Activated CD8-positive, alpha-beta T cell treated with anti-CD3 and anti-CD28 coated beads for 36 hours (primary cell): ENCODE measurements around the gene NCOA1. TPM values are rescaled to one million over a fixed set of nuclear protein-coding genes. Genes with fewer than 3 reads are reported as not detected.

Source experiments
- ATAC-seq: fragments of 200-7000 bp; cut with Tn5 transposase; one replicate; pipeline ENCODE4 v1.10.0; 2021; ENCODE audit warnings: mild to moderate bottlenecking, moderate library complexity
- CTCF ChIA-PET: fragments of 350-600 bp; sonication (Branson Sonifier 250); formaldehyde crosslinking; loops from one replicate; lab custom pipeline; 2021; ENCODE audit warnings: antibody characterized with exemption; lab: Charles Lee
- POLR2A ChIA-PET: fragments of 350-600 bp; sonication (Branson Sonifier 250); formaldehyde crosslinking; loops from one replicate; lab custom pipeline; 2021; ENCODE audit warnings: antibody characterized with exemption; lab: Charles Lee
- DNase-seq: peaks from one replicate; pipeline ENCODE4 v3.0.0-alpha.2; 2020
- H3K27ac Mint-ChIP-seq: one replicate; pipeline ENCODE4 v1.8.0; 2021; ENCODE audit warnings: mild to moderate bottlenecking, mixed read lengths
- H3K27me3 Mint-ChIP-seq: one replicate; pipeline ENCODE4 v1.8.0; 2021; ENCODE audit warnings: mixed read lengths
- H3K36me3 Mint-ChIP-seq: one replicate; pipeline ENCODE4 v1.8.0; 2021; ENCODE audit warnings: low read depth, mixed read lengths
- H3K4me1 Mint-ChIP-seq: one replicate; pipeline ENCODE4 v1.8.0; 2021; ENCODE audit warnings: low read depth, mixed read lengths
- H3K4me3 Mint-ChIP-seq: one replicate; pipeline ENCODE4 v1.8.0; 2021; ENCODE audit warnings: mild to moderate bottlenecking, moderate library complexity, mixed read lengths
- H3K9me3 Mint-ChIP-seq: one replicate; pipeline ENCODE4 v1.8.0; 2021; ENCODE audit warnings: mixed read lengths
- intact Hi-C: fragments of 100-400 bp; cut with micrococcal nuclease; formaldehyde crosslinking; loops from one replicate; pipeline ENCODE4 v1.10.0; 2022
- total RNA-seq, 2 experiments: library from RNA; stranded (reverse); gene quantifications; one replicate each; pipeline ENCODE4 v1.2.3, GENCODE V29; 2021
- TF ChIP-seq, protein P1 (sequence below): fragments of 200-600 bp; IDR thresholded peaks from one replicate; pipeline ENCODE4 v1.8.0; 2022; ENCODE audit warnings: antibody characterized with exemption, mild to moderate bottlenecking

The NCOA1 gene
- total RNA-seq, 2 experiments from 2014 or later: 16.8 to 17.1 TPM

DNA sequence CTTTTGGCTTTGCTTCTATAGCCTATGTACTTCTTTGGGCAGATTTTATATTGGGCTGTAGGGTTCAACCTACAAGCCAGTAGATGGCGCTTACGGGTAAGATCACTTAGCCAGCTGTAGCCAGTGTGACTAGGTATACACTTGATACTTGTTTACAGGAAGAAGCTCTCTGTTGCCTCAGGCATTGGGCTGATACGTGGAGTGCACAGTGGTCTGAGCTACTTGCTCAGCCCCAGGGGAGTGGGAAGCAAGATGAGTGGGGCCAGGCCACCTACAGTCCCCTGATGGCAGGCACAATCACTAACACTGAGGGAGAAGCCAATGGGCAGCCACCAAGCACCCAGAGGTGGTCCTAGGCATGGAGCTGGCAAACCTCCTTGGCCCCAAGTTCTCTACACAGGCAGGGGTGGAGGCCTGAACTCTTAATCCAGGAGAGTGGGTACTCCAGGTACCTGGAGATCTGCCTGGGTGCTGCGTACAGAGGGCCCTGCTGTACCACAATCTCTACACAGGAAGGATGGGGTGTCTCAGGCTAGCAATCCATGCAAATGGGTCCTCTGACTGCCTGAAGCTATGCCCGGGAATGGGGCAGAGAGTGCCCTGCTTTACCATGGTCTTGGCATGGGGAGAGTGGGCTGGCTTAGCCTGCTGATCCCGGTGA, 122.2 kb downstream of the NCOA1 start:
- ChIA-PET POLR2A (no interaction called here), CTCF (interaction anchor here (0.6 to 1.8 kb wide), 6 partner anchors 11 to 203 kb away, joined by 3 to 6 read pairs (median 4); no protein-coding TSS in a partner anchor)
- peaks cover 22% of the 10 kb centered on the region for H3K36me3 Mint-ChIP-seq
- intact Hi-C loops: no loop called here
- H3K27ac Mint-ChIP-seq: peak overlapping the region; percentile 69
- H3K4me1 Mint-ChIP-seq: peaks cover 15% of the 10 kb centered on the region
- no peak overlapping the region for H3K4me3 Mint-ChIP-seq
- no peaks in the 10 kb centered on the region for H3K27me3 Mint-ChIP-seq
- peak; percentile 28 for DNase-seq
- H3K9me3 Mint-ChIP-seq: peaks cover 5% of the 10 kb centered on the region
- peak; percentile 74 for ATAC-seq
- TF ChIP-seq, protein P1, sequence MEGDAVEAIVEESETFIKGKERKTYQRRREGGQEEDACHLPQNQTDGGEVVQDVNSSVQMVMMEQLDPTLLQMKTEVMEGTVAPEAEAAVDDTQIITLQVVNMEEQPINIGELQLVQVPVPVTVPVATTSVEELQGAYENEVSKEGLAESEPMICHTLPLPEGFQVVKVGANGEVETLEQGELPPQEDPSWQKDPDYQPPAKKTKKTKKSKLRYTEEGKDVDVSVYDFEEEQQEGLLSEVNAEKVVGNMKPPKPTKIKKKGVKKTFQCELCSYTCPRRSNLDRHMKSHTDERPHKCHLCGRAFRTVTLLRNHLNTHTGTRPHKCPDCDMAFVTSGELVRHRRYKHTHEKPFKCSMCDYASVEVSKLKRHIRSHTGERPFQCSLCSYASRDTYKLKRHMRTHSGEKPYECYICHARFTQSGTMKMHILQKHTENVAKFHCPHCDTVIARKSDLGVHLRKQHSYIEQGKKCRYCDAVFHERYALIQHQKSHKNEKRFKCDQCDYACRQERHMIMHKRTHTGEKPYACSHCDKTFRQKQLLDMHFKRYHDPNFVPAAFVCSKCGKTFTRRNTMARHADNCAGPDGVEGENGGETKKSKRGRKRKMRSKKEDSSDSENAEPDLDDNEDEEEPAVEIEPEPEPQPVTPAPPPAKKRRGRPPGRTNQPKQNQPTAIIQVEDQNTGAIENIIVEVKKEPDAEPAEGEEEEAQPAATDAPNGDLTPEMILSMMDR: peak; percentile 28

- Mint-ChIP-seq H3K9me3 (peaks cover 3% of the 10 kb centered on the region), H3K27me3 (no peaks in the 10 kb centered on the region), H3K4me3 (no peak overlapping the region), H3K4me1 (peaks cover 24% of the 10 kb centered on the region), H3K27ac (no peak overlapping the region), H3K36me3 (peaks cover 10% of the 10 kb centered on the region)
- POLR2A ChIA-PET: no interaction called here
- CTCF ChIA-PET: no interaction called here
- no peak for ATAC-seq
- TF ChIP-seq, protein P1: no peak
- no peak for DNase-seq
- intact Hi-C loops: no loop called here
Measured at GRCh38 chr2:24616616-24617015, 125.6 kb downstream of the NCOA1 start.

- ChIA-PET CTCF (no interaction called here), POLR2A (no interaction called here)
- Mint-ChIP-seq H3K4me1 (peaks cover 30% of the 10 kb centered on the region), H3K36me3 (peaks cover 4% of the 10 kb centered on the region), H3K27ac (no peak overlapping the region), H3K9me3 (no peaks in the 10 kb centered on the region), H3K4me3 (no peak overlapping the region), H3K27me3 (no peaks in the 10 kb centered on the region)
- TF ChIP-seq, protein P1: no peak
- intact Hi-C loops: no loop called here
- DNase-seq (no peak), ATAC-seq (no peak)
Measured at GRCh38 chr2:24617424-24617823, 126.4 kb downstream of the NCOA1 start.

GRCh38 chr2:24618144-24618543, 127.1 kb downstream of the NCOA1 start:
- intact Hi-C loops: no loop called here
- no peaks in the 10 kb centered on the region for H3K9me3 Mint-ChIP-seq
- no peak for ATAC-seq
- peaks cover 1% of the 10 kb centered on the region for H3K36me3 Mint-ChIP-seq
- CTCF ChIA-PET: no interaction called here
- no peak overlapping the region for H3K27ac Mint-ChIP-seq
- no peak overlapping the region for H3K4me3 Mint-ChIP-seq
- TF ChIP-seq, protein P1: no peak
- H3K4me1 Mint-ChIP-seq: peaks cover 33% of the 10 kb centered on the region
- no peaks in the 10 kb centered on the region for H3K27me3 Mint-ChIP-seq
- no peak for DNase-seq
- POLR2A ChIA-PET: interaction anchor here (0.5 kb wide), 1 partner anchor 1205 kb away, joined by 3 read pairs; no protein-coding TSS in a partner anchor

DNA sequence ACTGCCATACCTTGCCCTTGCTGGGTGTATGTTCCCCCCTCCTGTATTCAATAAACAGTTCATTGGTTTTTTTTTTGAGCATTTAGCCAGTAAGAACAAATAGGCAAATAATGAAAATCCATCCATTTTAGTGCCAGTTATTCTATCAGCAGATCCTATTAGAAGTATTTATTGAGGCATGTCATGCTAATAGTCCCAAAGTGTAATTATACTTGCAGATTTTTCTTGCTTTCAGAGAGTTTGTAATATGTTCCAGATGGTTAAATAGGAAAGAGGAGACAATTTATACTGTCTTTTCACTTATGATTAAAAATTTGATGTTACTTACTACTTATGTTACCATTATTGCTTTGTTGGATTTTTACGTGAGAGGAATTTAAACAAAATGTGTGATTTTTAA, 127.6 kb downstream of the NCOA1 start:
- H3K27me3 Mint-ChIP-seq: no peaks in the 10 kb centered on the region
- CTCF ChIA-PET: no interaction called here
- H3K9me3 Mint-ChIP-seq: no peaks in the 10 kb centered on the region
- POLR2A ChIA-PET: no interaction called here
- intact Hi-C loops: no loop called here
- peaks cover 36% of the 10 kb centered on the region for H3K4me1 Mint-ChIP-seq
- no peak overlapping the region for H3K27ac Mint-ChIP-seq
- TF ChIP-seq, protein P1: no peak
- no peak overlapping the region for H3K4me3 Mint-ChIP-seq
- ATAC-seq: no peak
- no peaks in the 10 kb centered on the region for H3K36me3 Mint-ChIP-seq
- DNase-seq: no peak
